HS-5 (cell line): ENCODE results near the gene EIF5A2.
A peak's percentile ranks its signal among the peaks of the same experiment; 100 is the strongest.
"Not testable (repeated sequence)": the region's sequence is repeated elsewhere in the genome, so short reads cannot be mapped to it uniquely, and the experiment has no call there.

Source experiments
- DNase-seq: peaks from one replicate; pipeline ENCODE4 v3.0.0-alpha.2; 2012; ENCODE audit warnings: low read depth

The EIF5A2 gene

GRCh38 chr3:170908235-170909116 is at the start of gene EIF5A2:
EIF5A2 (minus strand) TSS chr3:170908637; CDS start chr3:170907806, 831 bp downstream.
- peak; percentile 83 for DNase-seq

- DNase-seq = no peak
Measured at GRCh38 chr3:170956647-170957046, 48.2 kb upstream of the EIF5A2 start.

GRCh38 chr3:170953736-170954135 is 45.3 kb upstream of the EIF5A2 start:
- no peak for DNase-seq

GRCh38 chr3:170953229-170953628 is 44.8 kb upstream of the EIF5A2 start:
- DNase-seq = no peak

GRCh38 chr3:170949211-170949610 is 40.8 kb upstream of the EIF5A2 start:
- DNase-seq = no peak

- DNase-seq = no peak
Measured at GRCh38 chr3:170947018-170947769, 38.8 kb upstream of the EIF5A2 start.

GRCh38 chr3:170942011-170942410 is 33.6 kb upstream of the EIF5A2 start:
- DNase-seq = no peak

GRCh38 chr3:170941551-170941950 is 33.1 kb upstream of the EIF5A2 start:
- no peak for DNase-seq

- not testable (repeated sequence) for DNase-seq
Measured at GRCh38 chr3:170933039-170933438, 24.6 kb upstream of the EIF5A2 start.

- not testable (repeated sequence) for DNase-seq
Measured at GRCh38 chr3:170923553-170923952, 15.1 kb upstream of the EIF5A2 start.

GRCh38 chr3:170918715-170919114 is 10.3 kb upstream of the EIF5A2 start:
- no peak for DNase-seq

GRCh38 chr3:170914690-170915089 is 6.3 kb upstream of the EIF5A2 start:
- no peak for DNase-seq

- no peak for DNase-seq
Measured at GRCh38 chr3:170914212-170914611, 5.8 kb upstream of the EIF5A2 start.

GRCh38 chr3:170911051-170911450 is 2.6 kb upstream of the EIF5A2 start:
- DNase-seq = no peak

- no peak for DNase-seq
Measured at GRCh38 chr3:170910542-170910941, 2.1 kb upstream of the EIF5A2 start.

GRCh38 chr3:170909129-170909903 is 879 bp upstream of the EIF5A2 start:
- DNase-seq = peak; percentile 97

GRCh38 chr3:170907637-170908234 is 701 bp downstream of the EIF5A2 start:
- no peak for DNase-seq

- DNase-seq = no peak
Measured at GRCh38 chr3:170905862-170906261, 2.6 kb downstream of the EIF5A2 start.

- no peak for DNase-seq
Measured at GRCh38 chr3:170903123-170903522, 5.3 kb downstream of the EIF5A2 start.

GRCh38 chr3:170899455-170899854 is 9.0 kb downstream of the EIF5A2 start:
- DNase-seq = no peak

- no peak for DNase-seq
Measured at GRCh38 chr3:170897978-170898377, 10.5 kb downstream of the EIF5A2 start.

GRCh38 chr3:170897199-170897598 is 11.2 kb downstream of the EIF5A2 start:
- DNase-seq = not testable (repeated sequence)
